B cell (primary cell): ENCODE results near the gene KCNIP1. TPM values are rescaled to one million over a fixed set of nuclear protein-coding genes. Genes with fewer than 3 reads are reported as not detected.

Experiments used
- ATAC-seq: fragments of 200-7000 bp; cut with Tn5 transposase; one replicate; pipeline ENCODE4 v1.10.0; 2021; ENCODE audit warnings: low read depth, mild to moderate bottlenecking, moderate number of reproducible peaks, moderate library complexity
- CTCF ChIA-PET: fragments of 350-600 bp; sonication (Branson Sonifier 250); formaldehyde crosslinking; loops from one replicate; lab custom pipeline; 2021; ENCODE audit warnings: antibody characterized with exemption, inconsistent platforms; lab: Charles Lee
- POLR2A ChIA-PET: fragments of 350-600 bp; sonication (Branson Sonifier 250); formaldehyde crosslinking; loops from one replicate; lab custom pipeline; 2021; ENCODE audit warnings: antibody characterized with exemption; lab: Charles Lee
- DNase-seq: peaks from one replicate; pipeline ENCODE4 v3.0.0; 2013
- H2AFZ ChIP-seq: 2 replicates; pipeline ENCODE4 v1.6.1; 2012; ENCODE audit warnings: mild to moderate bottlenecking, low read depth, low read length; ENCODE audit not compliant: insufficient read depth, poor library complexity, severe bottlenecking
- H3K27ac ChIP-seq, 2 donors: 1 replicate in 1 of 2; 2 replicates in 1 of 2; pipeline ENCODE4 v1.5.1; 2012 to 2013; ENCODE audit warnings: low read length in 2 of 2, mild to moderate bottlenecking in 2 of 2, moderate library complexity in 1 of 2
- H3K27me3 ChIP-seq, 4 experiments: fragments of 200-600 bp in 1 of 4; sonication (generic) in 1 of 4; replicated peaks in 1 of 4; 1 replicate in 2 of 4; 2 replicates in 2 of 4; pipeline versions ENCODE4 v1.6.1 to v1.7.0; 2013 to 2016; ENCODE audit warnings: low read length in 3 of 4, mild to moderate bottlenecking in 2 of 4, mixed read lengths in 1 of 4, moderate library complexity in 1 of 4; ENCODE audit not compliant: insufficient read depth in 4 of 4, control insufficient read depth in 3 of 4; ENCODE audit errors: control extremely low read depth in 1 of 4
- H3K36me3 ChIP-seq, 2 experiments: replicated peaks in 1 of 2; 1 replicate in 1 of 2; 2 replicates in 1 of 2; pipeline versions ENCODE4 v1.6.1 to v1.7.1; 2013; ENCODE audit warnings: low read length in 1 of 2; ENCODE audit not compliant: insufficient read depth in 2 of 2, control insufficient read depth in 1 of 2; ENCODE audit errors: control extremely low read depth in 1 of 2, extremely low read depth in 1 of 2
- H3K4me1 ChIP-seq, 2 donors: fragments of 200-600 bp in 1 of 2; sonication (generic) in 1 of 2; 1 replicate in 1 of 2; 2 replicates in 1 of 2; pipeline versions ENCODE4 v1.5.1 to v1.6.1; 2013 to 2017; ENCODE audit warnings: low read length in 2 of 2; ENCODE audit not compliant: control insufficient read depth in 2 of 2, insufficient read depth in 2 of 2
- H3K4me2 ChIP-seq: replicated peaks from 2 replicates; pipeline ENCODE3; 2012; ENCODE audit warnings: mild to moderate bottlenecking, low read depth, low read length; ENCODE audit not compliant: poor library complexity, severe bottlenecking
- H3K4me3 ChIP-seq, 5 experiments: fragments of 200-600 bp in 1 of 5; sonication (generic) in 1 of 5; 1 replicate in 3 of 5; 2 replicates in 2 of 5; pipeline versions ENCODE4 v1.5.1 to v1.7.0; 2011 to 2016; ENCODE audit warnings: low read length in 4 of 5, mild to moderate bottlenecking in 4 of 5, low read depth in 2 of 5, control low read depth in 1 of 5, moderate library complexity in 1 of 5; ENCODE audit not compliant: insufficient read depth in 1 of 5; ENCODE audit errors: control extremely low read depth in 1 of 5, extremely low read depth in 1 of 5
- H3K79me2 ChIP-seq: fragments of 200-600 bp; sonication (generic); one replicate; pipeline ENCODE4 v1.6.0; 2016; ENCODE audit warnings: low read length; ENCODE audit not compliant: control insufficient read depth, insufficient read depth
- H3K9ac ChIP-seq: fragments of 200-600 bp; sonication (generic); 2 replicates; pipeline ENCODE4 v1.6.1; 2017; ENCODE audit warnings: mild to moderate bottlenecking, low read length, moderate library complexity
- H3K9me3 ChIP-seq, 3 donors: one replicate each; pipeline versions ENCODE4 v1.6.1 to v1.7.1; 2013; ENCODE audit warnings: low read length in 2 of 3; ENCODE audit not compliant: control insufficient read depth in 2 of 3, insufficient read depth in 1 of 3; ENCODE audit errors: control extremely low read depth in 1 of 3
- H4K20me1 ChIP-seq: 2 replicates; pipeline ENCODE4 v1.6.0; 2012; ENCODE audit warnings: mild to moderate bottlenecking, low read length; ENCODE audit not compliant: insufficient read depth, control insufficient read depth, poor library complexity, severe bottlenecking
- H3K27ac Mint-ChIP-seq: one replicate; pipeline ENCODE4 v1.8.0; 2021; ENCODE audit warnings: mixed read lengths
- H3K27me3 Mint-ChIP-seq: one replicate; pipeline ENCODE4 v1.8.0; 2021; ENCODE audit warnings: mixed read lengths
- H3K4me1 Mint-ChIP-seq: one replicate; pipeline ENCODE4 v1.8.0; 2021; ENCODE audit warnings: mixed read lengths
- H3K4me3 Mint-ChIP-seq: one replicate; pipeline ENCODE4 v1.8.0; 2021; ENCODE audit warnings: mixed read lengths
- H3K9me3 Mint-ChIP-seq: one replicate; pipeline ENCODE4 v1.8.0; 2022; ENCODE audit warnings: mixed read lengths; ENCODE audit not compliant: insufficient read depth
- EZH2 ChIP-seq: IDR thresholded peaks from 2 replicates; pipeline ENCODE4 v1.6.1; 2012; ENCODE audit warnings: borderline replicate concordance, low read depth, mild to moderate bottlenecking, moderate library complexity, low read length; ENCODE audit not compliant: insufficient read depth, poor library complexity, severe bottlenecking
- WGBS: methylation state at CpG from one replicate; pipeline ENCODE4 v1.1.5; 2013; ENCODE audit warnings: missing lambda C conversion rate; ENCODE audit not compliant: insufficient coverage; 5-methylcytosine and 5-hydroxymethylcytosine counted together
- intact Hi-C: fragments of 100-400 bp; cut with micrococcal nuclease; formaldehyde crosslinking; loops from one replicate; pipeline ENCODE4 v1.10.0; 2022
- polyA plus RNA-seq: library from polyadenylated mRNA; depleted of rRNA; stranded (reverse); fragments of >200 nt; gene quantifications from 2 replicates; pipeline ENCODE4 v1.2.3, GENCODE V29; 2012
- total RNA-seq, 2 donors: library from RNA; stranded (reverse); fragments of 120-200 nt in 1 of 2; gene quantifications; 1 replicate in 1 of 2; 2 replicates in 1 of 2; pipeline versions ENCODE4 v1.2.3 to v1.2.4, GENCODE V29; 2013 to 2022
- TF ChIP-seq, protein P1 (sequence below): fragments of 200-600 bp; IDR thresholded peaks from one replicate; pipeline ENCODE4 v1.8.0; 2022; ENCODE audit warnings: antibody characterized with exemption, mild to moderate bottlenecking

Gene KCNIP1
- total and polyA plus RNA-seq, 2 donors (not counting 1 experiment from before 2014, with no cell fraction given) = not detected

- H3K4me3 Mint-ChIP-seq = no peak overlapping the region
- H3K9me3 Mint-ChIP-seq = peaks cover 3% of the 10 kb centered on the region
- H3K27me3 ChIP-seq = no peaks in the 10 kb centered on the region
- H3K4me3 ChIP-seq = no peak overlapping the region
- no peak for DNase-seq
- no peaks in the 10 kb centered on the region for H3K4me1 Mint-ChIP-seq
- no peak overlapping the region for H3K9ac ChIP-seq
- H3K4me2 ChIP-seq = no peak overlapping the region
- H3K27ac ChIP-seq = no peak overlapping the region
- no peaks in the 10 kb centered on the region for H3K79me2 ChIP-seq
- CTCF ChIA-PET = no interaction called here
- peaks cover 0 to 3% (median 0%) of the 10 kb centered on the region in 3 donors for H3K9me3 ChIP-seq
- ATAC-seq = no peak
- H3K27me3 Mint-ChIP-seq = peaks cover 22% of the 10 kb centered on the region
- intact Hi-C loops = no loop called here
- H3K27ac Mint-ChIP-seq = no peak overlapping the region
- H4K20me1 ChIP-seq = no peaks in the 10 kb centered on the region
- POLR2A ChIA-PET = no interaction called here
- H3K4me1 ChIP-seq = no peaks in the 10 kb centered on the region
- WGBS = no CpG with 5 or more reads among the region's 3 CpGs
- H2AFZ ChIP-seq = no peak overlapping the region
- TF ChIP-seq, protein P1, sequence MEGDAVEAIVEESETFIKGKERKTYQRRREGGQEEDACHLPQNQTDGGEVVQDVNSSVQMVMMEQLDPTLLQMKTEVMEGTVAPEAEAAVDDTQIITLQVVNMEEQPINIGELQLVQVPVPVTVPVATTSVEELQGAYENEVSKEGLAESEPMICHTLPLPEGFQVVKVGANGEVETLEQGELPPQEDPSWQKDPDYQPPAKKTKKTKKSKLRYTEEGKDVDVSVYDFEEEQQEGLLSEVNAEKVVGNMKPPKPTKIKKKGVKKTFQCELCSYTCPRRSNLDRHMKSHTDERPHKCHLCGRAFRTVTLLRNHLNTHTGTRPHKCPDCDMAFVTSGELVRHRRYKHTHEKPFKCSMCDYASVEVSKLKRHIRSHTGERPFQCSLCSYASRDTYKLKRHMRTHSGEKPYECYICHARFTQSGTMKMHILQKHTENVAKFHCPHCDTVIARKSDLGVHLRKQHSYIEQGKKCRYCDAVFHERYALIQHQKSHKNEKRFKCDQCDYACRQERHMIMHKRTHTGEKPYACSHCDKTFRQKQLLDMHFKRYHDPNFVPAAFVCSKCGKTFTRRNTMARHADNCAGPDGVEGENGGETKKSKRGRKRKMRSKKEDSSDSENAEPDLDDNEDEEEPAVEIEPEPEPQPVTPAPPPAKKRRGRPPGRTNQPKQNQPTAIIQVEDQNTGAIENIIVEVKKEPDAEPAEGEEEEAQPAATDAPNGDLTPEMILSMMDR = no peak
- no peak for TF ChIP-seq EZH2
- no peaks in the 10 kb centered on the region for H3K36me3 ChIP-seq
These were observed 233.1 kb downstream of the KCNIP1 start for GRCh38 chr5:170736966-170737365.

DNA sequence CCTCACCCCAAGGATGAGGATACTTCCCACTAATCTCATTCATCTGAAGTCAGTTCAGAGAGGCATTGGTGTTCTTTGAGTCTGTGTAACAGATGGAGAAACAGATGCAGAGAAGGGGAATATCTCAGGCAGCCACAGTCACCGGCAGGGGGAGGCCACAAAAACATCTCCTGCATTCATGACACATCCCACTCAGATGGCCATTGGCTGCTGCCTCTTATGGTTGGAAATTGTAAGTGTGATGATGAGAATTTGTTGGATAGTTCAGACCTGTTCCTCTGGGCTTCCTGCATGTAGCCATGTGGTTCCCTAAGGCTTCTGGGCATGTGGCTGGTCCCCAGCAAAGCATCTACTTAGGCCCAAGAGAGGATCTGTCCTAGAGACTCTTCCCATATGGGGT is 233.8 kb downstream of the KCNIP1 start:
- Histone ChIP-seq H3K27ac (no peak overlapping the region), H3K4me1 (no peaks in the 10 kb centered on the region), H2AFZ (no peak overlapping the region), H4K20me1 (no peaks in the 10 kb centered on the region), H3K9ac (no peak overlapping the region), H3K9me3 (peaks cover 0 to 3% (median 0%) of the 10 kb centered on the region in 3 donors), H3K79me2 (no peaks in the 10 kb centered on the region), H3K36me3 (no peaks in the 10 kb centered on the region), H3K27me3 (no peaks in the 10 kb centered on the region), H3K4me2 (no peak overlapping the region), H3K4me3 (no peak overlapping the region)
- peaks cover 24% of the 10 kb centered on the region for H3K27me3 Mint-ChIP-seq
- ChIA-PET POLR2A (no interaction called here), CTCF (no interaction called here)
- no peak for TF ChIP-seq EZH2
- TF ChIP-seq, protein P1 = no peak
- DNase-seq (no peak), ATAC-seq (no peak)
- no peak overlapping the region for H3K27ac Mint-ChIP-seq
- H3K4me1 Mint-ChIP-seq = no peaks in the 10 kb centered on the region
- no CpG with 5 or more reads among the region's 1 CpG for WGBS
- H3K9me3 Mint-ChIP-seq = peaks cover 3% of the 10 kb centered on the region
- H3K4me3 Mint-ChIP-seq = no peak overlapping the region
- intact Hi-C loops = no loop called here
